Stomach (tissue), 9 donors: ENCODE results near the gene KMT5C. TPM values are rescaled to one million over a fixed set of nuclear protein-coding genes. Genes with fewer than 3 reads are reported as not detected.

Source experiments
- DNase-seq, 2 donors: peaks; one replicate each; pipeline versions ENCODE4 v3.0.0 to v3.0.0-alpha.2; 2013 to 2019
- H3K27ac ChIP-seq, 5 donors: fragments of 200-600 bp in 4 of 5; sonication (generic) in 4 of 5; one replicate each; pipeline ENCODE4 v1.5.1; 2013 to 2019; ENCODE audit warnings: mild to moderate bottlenecking in 1 of 5, moderate library complexity in 1 of 5
- H3K27me3 ChIP-seq, 3 donors: fragments of 200-600 bp; sonication (generic); one replicate each; pipeline ENCODE4 v1.5.1; 2017 to 2019; ENCODE audit warnings: mixed run types in 1 of 3
- H3K36me3 ChIP-seq, 4 donors: fragments of 200-600 bp; sonication (generic); 1 replicate in 3 of 4; 2 replicates in 1 of 4; pipeline ENCODE4 v1.5.1; 2016 to 2019
- H3K4me1 ChIP-seq, 4 donors: fragments of 200-600 bp; sonication (generic); one replicate each; pipeline ENCODE4 v1.5.1; 2016 to 2019
- H3K4me3 ChIP-seq, 4 donors: fragments of 200-600 bp; sonication (generic) in 3 of 4; one replicate each; pipeline ENCODE4 v1.5.1; 2016 to 2019; ENCODE audit warnings: mild to moderate bottlenecking in 1 of 4
- H3K9me3 ChIP-seq, 4 donors: fragments of 200-600 bp; sonication (generic); one replicate each; pipeline ENCODE4 v1.5.1; 2016 to 2019
- EP300 ChIP-seq: sonication (generic); formaldehyde crosslinking; IDR thresholded peaks from one replicate; pipeline ENCODE4 v1.6.1; 2017; ENCODE audit warnings: antibody characterized with exemption
- POLR2A ChIP-seq, 4 donors: fragments of 450-650 bp; IDR thresholded peaks; one replicate each; pipeline ENCODE4 v1.6.1; 2016; ENCODE audit warnings: antibody characterized with exemption in 4 of 4, control low read depth in 2 of 4, mild to moderate bottlenecking in 1 of 4, moderate library complexity in 1 of 4
- POLR2AphosphoS5 ChIP-seq, 3 donors: sonication (generic); formaldehyde crosslinking; IDR thresholded peaks; one replicate each; pipeline ENCODE4 v1.6.1; 2016; ENCODE audit warnings: antibody characterized with exemption in 3 of 3
- WGBS, 5 donors: extraction: QIAGEN DNeasy Blood & Tissue Kit in 3 of 5; methylation state at CpG; one replicate each; pipeline versions ENCODE4 v1.1.5 to v1.1.7; 2013 to 2018; 5-methylcytosine and 5-hydroxymethylcytosine counted together
- intact Hi-C: fragments of 100-400 bp; cut with DNase I; formaldehyde crosslinking; loops from one replicate; pipeline ENCODE4 v1.15.1; 2023; ENCODE audit warnings: low total_unique reads
- polyA plus RNA-seq, 3 donors: library from polyadenylated mRNA; stranded (reverse); fragments of 200-250 nt; gene quantifications; one replicate each; pipeline ENCODE4 v1.2.3, GENCODE V29; 2013
- total RNA-seq, 5 donors: library from RNA; depleted of rRNA; stranded (reverse); fragments of >200 nt; gene quantifications; one replicate each; pipeline versions ENCODE4 v1.1.0 to v1.2.3, GENCODE V29; 2014 to 2016
- TF ChIP-seq, protein P1 (sequence below), 7 experiments: fragments of 450-650 bp in 4 of 7; fragments of 200-600 bp in 3 of 7; sonication (generic) in 3 of 7; IDR thresholded peaks; one replicate each; pipeline ENCODE4 v1.5.1; 2016 to 2019; ENCODE audit warnings: antibody characterized with exemption in 7 of 7, control low read depth in 2 of 7, mild to moderate bottlenecking in 1 of 7
- donor health status: healthy with polysubstance abuse.
- donor health status: Bipolar disorder and iron deficiency.
- donor health status: healthy.

The KMT5C gene
- total and polyA plus RNA-seq, 8 donors: 2.7 to 122 (median 12.2) TPM

DNA sequence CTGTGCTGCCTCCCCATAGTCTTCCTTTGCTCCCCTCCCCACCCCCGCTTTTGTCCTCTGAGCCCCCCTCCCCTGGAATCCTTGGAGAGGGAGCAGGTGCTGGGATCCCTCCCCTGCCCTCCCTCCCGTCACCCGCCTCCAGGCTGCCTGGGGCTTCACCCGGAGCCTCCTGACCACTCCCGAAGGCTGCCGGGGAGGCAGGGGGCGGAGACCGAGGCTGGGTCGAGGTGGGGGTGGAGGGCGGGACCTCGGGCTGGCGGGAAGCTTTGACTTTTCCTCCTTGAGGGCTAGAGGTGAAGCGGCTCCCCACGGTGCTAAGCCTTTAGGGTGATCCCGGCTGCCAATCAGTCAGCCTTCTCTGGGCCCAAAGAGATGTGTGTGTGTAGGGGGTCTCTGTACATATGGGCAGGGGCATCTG is 1.5 kb downstream of the KMT5C start:
- peak; percentile 77 to 94 for DNase-seq

DNA sequence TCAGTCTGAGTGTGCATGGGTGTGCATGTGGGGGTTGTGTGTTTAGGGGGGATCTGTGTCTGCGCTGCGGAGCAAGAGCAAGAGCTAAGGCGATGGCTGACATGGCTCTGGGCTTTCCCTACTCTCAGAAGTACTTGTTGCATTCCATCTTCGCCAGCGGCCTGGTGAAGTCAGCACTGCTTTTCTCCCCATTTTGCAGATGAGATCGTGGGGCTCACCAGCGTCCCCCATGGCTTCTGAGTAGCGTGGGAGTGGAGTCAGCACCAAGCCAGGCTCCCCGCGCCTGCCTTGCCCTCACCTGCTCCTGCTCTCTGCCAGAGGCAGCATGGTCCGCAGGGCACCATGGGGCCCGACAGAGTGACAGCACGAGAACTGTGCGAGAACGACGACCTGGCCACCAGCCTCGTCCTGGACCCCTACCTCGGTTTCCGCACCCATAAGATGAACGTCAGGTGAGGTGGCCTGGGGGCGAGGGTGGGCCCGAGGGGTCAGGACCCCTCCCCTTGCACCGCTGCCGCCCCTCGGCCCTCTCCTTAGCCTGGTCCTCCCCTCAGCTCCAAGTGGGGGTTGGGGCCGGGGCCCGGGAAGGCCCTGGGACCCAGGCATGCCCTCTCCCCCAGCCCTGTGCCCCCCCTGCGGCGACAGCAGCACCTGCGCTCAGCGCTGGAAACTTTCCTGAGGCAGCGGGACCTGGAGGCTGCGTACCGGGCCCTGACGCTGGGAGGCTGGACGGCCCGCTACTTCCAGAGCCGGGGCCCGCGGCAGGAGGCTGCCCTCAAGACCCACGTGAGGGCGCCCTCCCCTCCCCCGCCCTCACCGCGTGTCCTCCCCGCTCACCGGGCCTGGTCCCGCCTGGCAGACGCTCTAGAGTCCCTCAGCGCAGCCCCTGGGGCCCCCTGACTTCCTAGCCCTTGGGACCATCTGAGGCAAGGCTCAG is 2.2 kb downstream of the KMT5C start:
- Histone ChIP-seq H3K27ac (no peak overlapping the region), H3K36me3 (peaks cover 16 to 45% (median 33%) of the 10 kb centered on the region in 4 donors), H3K4me1 (peaks cover 17 to 47% (median 42%) of the 10 kb centered on the region in 4 donors), H3K27me3 (no peaks in the 10 kb centered on the region), H3K4me3 (peak overlapping the region; percentile 65 to 89 (median 78)), H3K9me3 (no peaks in the 10 kb centered on the region)
- DNase-seq: no peak
- TF ChIP-seq EP300: no peak
- no peak for TF ChIP-seq POLR2A (IDR thresholded peaks at IDR 0.05)
- TF ChIP-seq POLR2AphosphoS5 (IDR thresholded peaks at IDR 0.05): no peak
- TF ChIP-seq, protein P1, sequence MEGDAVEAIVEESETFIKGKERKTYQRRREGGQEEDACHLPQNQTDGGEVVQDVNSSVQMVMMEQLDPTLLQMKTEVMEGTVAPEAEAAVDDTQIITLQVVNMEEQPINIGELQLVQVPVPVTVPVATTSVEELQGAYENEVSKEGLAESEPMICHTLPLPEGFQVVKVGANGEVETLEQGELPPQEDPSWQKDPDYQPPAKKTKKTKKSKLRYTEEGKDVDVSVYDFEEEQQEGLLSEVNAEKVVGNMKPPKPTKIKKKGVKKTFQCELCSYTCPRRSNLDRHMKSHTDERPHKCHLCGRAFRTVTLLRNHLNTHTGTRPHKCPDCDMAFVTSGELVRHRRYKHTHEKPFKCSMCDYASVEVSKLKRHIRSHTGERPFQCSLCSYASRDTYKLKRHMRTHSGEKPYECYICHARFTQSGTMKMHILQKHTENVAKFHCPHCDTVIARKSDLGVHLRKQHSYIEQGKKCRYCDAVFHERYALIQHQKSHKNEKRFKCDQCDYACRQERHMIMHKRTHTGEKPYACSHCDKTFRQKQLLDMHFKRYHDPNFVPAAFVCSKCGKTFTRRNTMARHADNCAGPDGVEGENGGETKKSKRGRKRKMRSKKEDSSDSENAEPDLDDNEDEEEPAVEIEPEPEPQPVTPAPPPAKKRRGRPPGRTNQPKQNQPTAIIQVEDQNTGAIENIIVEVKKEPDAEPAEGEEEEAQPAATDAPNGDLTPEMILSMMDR (IDR thresholded peaks at IDR 0.05): no peak
- intact Hi-C loops: no loop called here
- WGBS, 5 donors: 80 to 90% (median 88%) methylated on average over 18 to 50 of the region's 50 CpGs

More for the DNA sequence above, 1.5 kb downstream of the KMT5C start:
- TF ChIP-seq, protein P1 (IDR thresholded peaks at IDR 0.05): no peak
- 0 to 8% (median 3%) methylated on average over 9 to 15 of the region's 15 CpGs for WGBS, 5 donors
- Histone ChIP-seq H3K36me3 (peaks cover 12 to 39% (median 26%) of the 10 kb centered on the region in 4 donors), H3K4me1 (peaks cover 17 to 44% (median 41%) of the 10 kb centered on the region in 4 donors), H3K4me3 (peak overlapping the region; percentile 65 to 89 (median 78)), H3K27me3 (no peaks in the 10 kb centered on the region), H3K9me3 (no peaks in the 10 kb centered on the region), H3K27ac (peak overlapping the region in 4 of 5 donors; percentile 95 to 97 (median 96))
- intact Hi-C loops: no loop called here

DNA sequence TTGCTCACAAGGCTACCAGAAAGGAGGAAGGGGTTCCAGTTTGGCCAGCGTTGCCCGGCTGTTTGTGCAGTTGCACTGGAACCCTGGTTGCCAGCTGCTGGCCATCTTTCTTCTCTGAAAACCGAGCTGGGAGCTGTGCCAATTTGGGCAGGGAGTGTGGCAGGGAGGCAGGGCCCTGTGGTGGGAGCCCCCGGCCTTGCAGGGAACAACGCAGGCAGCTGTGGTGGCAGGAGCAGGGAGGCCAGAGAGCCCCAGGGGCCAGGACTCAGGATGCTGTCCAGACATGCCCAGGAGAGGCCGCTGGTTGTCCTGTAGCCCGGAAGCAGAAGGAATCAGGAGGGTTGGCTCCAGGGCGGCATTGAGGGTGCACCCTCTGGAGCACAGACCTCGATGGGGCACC is 4.8 kb downstream of the KMT5C start:
- peaks cover 17 to 37% (median 34%) of the 10 kb centered on the region in 4 donors for H3K4me1 ChIP-seq
- H3K27me3 ChIP-seq: peaks cover 0 to 2% (median 0%) of the 10 kb centered on the region in 3 donors
- DNase-seq: no peak
- H3K36me3 ChIP-seq: peaks cover 16 to 54% (median 42%) of the 10 kb centered on the region in 4 donors
- no peak overlapping the region for H3K4me3 ChIP-seq
- H3K27ac ChIP-seq: no peak overlapping the region
- TF ChIP-seq, protein P1 (IDR thresholded peaks at IDR 0.05): no peak
- no peak for TF ChIP-seq EP300
- no peak for TF ChIP-seq POLR2AphosphoS5 (IDR thresholded peaks at IDR 0.05)
- TF ChIP-seq POLR2A (IDR thresholded peaks at IDR 0.05): no peak
- intact Hi-C loops: no loop called here
- 74 to 84% (median 76%) methylated on average over 9 of the region's 9 CpGs for WGBS, 5 donors
- no peaks in the 10 kb centered on the region for H3K9me3 ChIP-seq

DNA sequence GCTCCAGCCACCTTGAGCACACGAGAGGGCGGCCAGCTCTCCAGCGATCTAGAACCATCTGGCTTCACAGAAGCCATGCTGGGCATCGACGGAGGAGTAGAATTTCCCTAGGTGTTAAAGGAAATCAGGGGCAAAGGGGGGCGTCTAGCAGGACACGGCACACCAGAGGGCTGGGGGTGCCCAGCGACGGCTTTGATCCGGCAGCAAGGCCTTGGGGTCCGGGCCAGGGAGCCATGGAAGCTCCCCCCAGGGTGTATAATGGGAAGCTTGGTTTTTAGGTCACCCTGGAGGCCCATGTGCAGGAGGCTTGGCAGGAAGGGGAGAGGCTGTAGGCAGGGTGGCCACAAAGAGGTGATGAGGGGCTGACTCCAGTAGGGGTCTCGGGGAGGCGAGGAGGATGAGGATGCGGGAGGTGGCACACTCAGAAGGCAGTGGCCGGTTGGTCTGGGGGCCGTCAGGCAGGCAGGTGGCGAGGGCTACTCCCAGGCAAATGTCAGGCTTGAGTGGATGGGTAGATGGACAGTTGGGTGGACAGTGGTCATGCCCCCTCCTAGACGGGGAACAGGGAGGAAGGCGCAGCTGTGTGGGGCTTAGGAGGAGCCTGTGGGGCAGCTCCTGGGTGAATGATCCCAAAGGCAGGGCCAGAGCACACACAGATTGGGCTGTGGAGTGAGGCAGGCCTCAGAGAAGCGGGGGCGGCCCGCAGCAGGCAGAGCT is 5.6 kb downstream of the KMT5C start:
- Histone ChIP-seq H3K27me3 (peaks cover 0 to 9% (median 0%) of the 10 kb centered on the region in 3 donors), H3K27ac (no peak overlapping the region), H3K9me3 (no peaks in the 10 kb centered on the region), H3K4me3 (no peak overlapping the region), H3K36me3 (peaks cover 16 to 54% (median 42%) of the 10 kb centered on the region in 4 donors), H3K4me1 (peaks cover 15 to 33% (median 28%) of the 10 kb centered on the region in 4 donors)
- DNase-seq: no peak
- intact Hi-C loops: no loop called here
- TF ChIP-seq POLR2A (IDR thresholded peaks at IDR 0.05) (no peak), POLR2AphosphoS5 (IDR thresholded peaks at IDR 0.05) (no peak), EP300 (no peak)
- TF ChIP-seq, protein P1 (IDR thresholded peaks at IDR 0.05): no peak
- 82 to 87% (median 86%) methylated on average over 22 of the region's 22 CpGs for WGBS, 5 donors
